GM21737 (cell line): ENCODE data around the gene KYNU.
"Not testable (repeated sequence)": the region's sequence is repeated elsewhere in the genome, so short reads cannot be mapped to it uniquely, and the experiment has no call there.

ENCODE experiments used
- ATAC-seq: cut with Tn5 transposase; IDR thresholded peaks from one replicate; pipeline ENCODE4 v1.9.1; 2021; ENCODE audit warnings: mild to moderate bottlenecking, moderate library complexity; ENCODE audit not compliant: unreplicated experiment

KYNU gene

GRCh38 chr2:143083636-143084035 lies 206.2 kb downstream of the KYNU start:
- ATAC-seq = no peak

GRCh38 chr2:143084462-143084861 lies 207.0 kb downstream of the KYNU start:
- no peak for ATAC-seq

GRCh38 chr2:143085125-143085784 lies 207.8 kb downstream of the KYNU start:
- ATAC-seq = peak; percentile 72

DNA sequence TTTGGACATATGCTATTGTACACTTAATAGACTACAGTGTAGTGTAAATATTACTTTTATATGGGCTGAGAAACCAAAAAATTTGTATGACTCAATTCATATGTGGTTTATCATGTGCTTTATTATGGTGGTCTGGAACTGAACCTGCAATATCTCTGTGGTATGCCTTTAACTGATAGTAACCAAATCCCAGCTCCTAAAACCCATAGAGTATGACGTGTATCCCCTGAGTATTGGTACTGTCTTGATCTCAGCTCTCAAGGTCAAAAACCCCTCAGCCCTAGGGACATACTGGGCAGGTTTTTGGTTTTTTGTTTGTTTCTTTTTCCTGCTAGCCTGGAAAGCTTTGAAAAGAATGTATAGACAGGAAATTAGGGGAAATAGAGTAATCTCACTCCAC lies 209.6 kb downstream of the KYNU start:
- ATAC-seq = no peak

- no peak for ATAC-seq
Measured at GRCh38 chr2:143088388-143088787, 210.9 kb downstream of the KYNU start.

DNA sequence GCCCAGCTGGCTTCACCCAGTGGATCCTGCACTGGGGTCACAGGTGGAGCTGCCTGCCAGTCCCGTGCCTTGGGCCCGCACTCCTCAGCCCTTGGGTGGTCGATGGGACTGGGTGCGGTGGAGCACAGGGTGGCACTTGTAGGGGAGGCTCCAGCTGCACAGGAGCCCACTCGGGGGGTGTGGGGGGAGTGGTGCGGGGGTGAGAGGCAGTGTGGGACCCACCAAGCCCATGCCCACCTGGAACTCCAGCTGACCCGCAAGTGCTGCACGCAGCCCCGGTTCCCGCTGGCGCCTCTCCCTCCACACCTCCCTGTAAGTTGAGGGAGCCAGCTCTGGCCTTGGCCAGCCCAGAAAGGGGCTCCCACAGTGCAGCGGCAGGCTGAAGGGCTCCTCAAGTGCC lies 212.1 kb downstream of the KYNU start:
- not testable (repeated sequence) for ATAC-seq
